ENCODE results near the gene FTH1. TPM values are rescaled to one million over a fixed set of nuclear protein-coding genes. Genes with fewer than 3 reads are reported as not detected.
A peak's percentile ranks its signal among the peaks of the same experiment; 100 is the strongest.

FTH1 gene
- total and polyA plus RNA-seq, 2 of the 13 experiments (the other 11 are each of a cell fraction or from before 2014, with no cell fraction given), result 607 to 760 TPM

DNA sequence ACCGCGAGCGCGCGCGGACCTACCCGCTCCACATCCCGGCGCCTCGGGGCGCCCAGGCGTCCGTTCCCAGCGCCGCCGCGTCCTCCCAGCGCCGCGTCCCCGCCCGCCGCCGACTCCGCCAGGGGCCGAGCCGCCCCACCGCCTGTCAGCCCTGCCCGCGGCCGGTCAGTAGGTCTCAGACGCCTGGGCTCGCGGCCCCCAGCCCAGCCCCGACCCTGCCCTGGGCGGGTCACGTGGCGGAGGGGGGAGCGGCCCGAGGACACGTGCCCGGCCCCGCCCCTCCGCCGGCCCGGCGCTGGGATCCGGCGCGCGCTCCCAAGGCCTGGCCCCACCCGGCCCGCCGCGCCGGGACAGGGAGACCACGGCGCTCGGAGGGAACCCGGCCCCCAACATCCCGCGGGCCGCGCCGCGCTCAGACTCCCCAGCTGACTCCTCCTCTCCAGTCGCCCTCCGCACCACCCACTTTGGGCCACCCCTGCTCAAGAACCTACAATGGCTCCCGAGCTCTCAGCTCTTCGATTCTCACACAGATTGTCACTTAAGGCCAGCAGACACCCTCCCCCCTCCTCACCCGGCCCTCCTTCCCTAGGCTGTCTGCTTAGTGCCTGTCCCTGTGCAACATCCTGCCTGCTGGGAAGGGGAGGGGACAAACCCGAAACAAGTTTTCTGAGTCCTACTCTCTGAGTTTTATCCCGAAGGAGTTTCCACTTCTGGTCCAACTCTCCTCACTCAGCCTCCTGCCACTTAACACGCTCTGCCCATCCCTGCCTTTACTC, 49.9 kb downstream of the FTH1 start, which contains the start of gene RAB3IL1 (continued):
- TF ChIP-seq PAX8 (CRISPR knock-in tag; IDR thresholded peaks at IDR 0.05; ENCODE audit: borderline replicate concordance) (no peak), ZNF546 (CRISPR knock-in tag; conservative IDR thresholded peaks at IDR 0.05) (no peak), ZMYM3 (CRISPR knock-in tag; IDR thresholded peaks at IDR 0.05) (peak; percentile 86)

DNA sequence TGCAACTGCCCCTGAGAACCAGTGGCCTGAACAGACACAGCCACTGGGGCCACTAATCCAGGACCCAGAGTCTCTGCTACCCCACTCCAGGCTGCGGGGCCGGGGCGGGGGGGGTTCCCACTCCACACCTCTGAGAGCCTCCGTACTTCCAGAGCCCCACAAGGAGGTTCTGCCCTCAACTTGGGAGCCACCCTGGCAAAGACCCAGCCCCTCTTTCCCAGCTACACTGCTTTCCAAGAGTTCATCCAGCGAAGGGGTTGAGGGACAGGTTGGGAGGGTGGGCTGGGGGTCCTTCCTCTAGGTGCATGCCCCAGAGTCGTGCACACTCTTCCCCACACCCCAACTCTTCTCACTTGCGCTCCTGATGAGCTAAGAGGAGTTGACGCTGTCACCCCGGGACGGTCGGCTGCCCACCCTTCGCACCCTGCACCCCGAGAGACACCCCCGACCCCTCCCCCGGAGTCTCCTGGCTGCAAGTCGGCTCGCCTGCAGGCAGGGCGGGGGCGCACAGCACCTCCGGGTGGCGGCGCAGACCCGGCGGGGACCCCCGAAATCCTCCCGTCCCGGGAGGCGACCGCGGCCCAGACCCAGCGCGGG, 50.6 kb downstream of the FTH1 start:
- H3K4me2 ChIP-seq (ENCODE audit: low read depth, low read length), result peak overlapping the region; percentile 77
- peaks cover 42% of the 10 kb centered on the region for H3K4me1 ChIP-seq (ENCODE audit: insufficient read depth, low read length)
- H3K9ac ChIP-seq (ENCODE audit: insufficient read depth, low read depth, low read length), result no peak overlapping the region
- no peaks in the 10 kb centered on the region for H4K20me1 ChIP-seq (ENCODE audit: insufficient read depth, low read length)
- POLR2A ChIA-PET, result interaction anchor here (1.4 to 2.2 kb wide), 2 partner anchors 12 to 33 kb away, joined by 3 to 11 read pairs; no protein-coding TSS in a partner anchor
- peaks cover 11 to 39% of the 10 kb centered on the region in 2 experiments for H3K27me3 ChIP-seq (ENCODE audit: control insufficient read depth in 1 of 2, insufficient read depth in 2 of 2, low read length in 2 of 2)
- no TSS peak for BruUV-seq (replicated peaks)
- no peaks in the 10 kb centered on the region for H3K36me3 ChIP-seq (replicated peaks in 1 of 2; ENCODE audit: control insufficient read depth in 1 of 2, insufficient read depth in 2 of 2, low read length in 2 of 2)
- no peaks in the 10 kb centered on the region for H3K9me3 ChIP-seq (ENCODE audit: low read length)
- no peaks in the 10 kb centered on the region for H3K79me2 ChIP-seq (ENCODE audit: insufficient read depth, low read length)
- no peak for ATAC-seq
- H3K27ac ChIP-seq (ENCODE audit: extremely low read length, insufficient read depth, low read length), result no peak overlapping the region
- peak overlapping the region; percentile 37 to 71 (median 38); a peak in 4 of 6 replicates for H3K4me3 ChIP-seq (replicated peaks in 1 of 3; ENCODE audit: insufficient read depth in 1 of 3, low read depth in 2 of 3, low read length in 3 of 3)
- in situ Hi-C loops (cut with HindIII; ENCODE audit: extremely low pct_ligation_motif_present, low pct_unique_long_range_greater_than_20kb) (no loop called here), intact Hi-C loops (cut with micrococcal nuclease; ENCODE audit: unreplicated experiment) (no loop called here)
- H2AFZ ChIP-seq (ENCODE audit: low read length), result no peak overlapping the region
- 11% methylated on average over 4 of the region's 32 CpGs for WGBS (ENCODE audit: low lambda C conversion rate)
- FAIRE-seq, result no peak
- CTCF ChIA-PET (ENCODE audit: low intra/inter-chr PET ratio, low total read pairs), result no interaction called here
- DNase-seq (ENCODE audit: low spot score), result no peak
- TF ChIP-seq HIVEP1 (CRISPR knock-in tag; IDR thresholded peaks at IDR 0.05), result no peak
- TF ChIP-seq, protein P1, sequence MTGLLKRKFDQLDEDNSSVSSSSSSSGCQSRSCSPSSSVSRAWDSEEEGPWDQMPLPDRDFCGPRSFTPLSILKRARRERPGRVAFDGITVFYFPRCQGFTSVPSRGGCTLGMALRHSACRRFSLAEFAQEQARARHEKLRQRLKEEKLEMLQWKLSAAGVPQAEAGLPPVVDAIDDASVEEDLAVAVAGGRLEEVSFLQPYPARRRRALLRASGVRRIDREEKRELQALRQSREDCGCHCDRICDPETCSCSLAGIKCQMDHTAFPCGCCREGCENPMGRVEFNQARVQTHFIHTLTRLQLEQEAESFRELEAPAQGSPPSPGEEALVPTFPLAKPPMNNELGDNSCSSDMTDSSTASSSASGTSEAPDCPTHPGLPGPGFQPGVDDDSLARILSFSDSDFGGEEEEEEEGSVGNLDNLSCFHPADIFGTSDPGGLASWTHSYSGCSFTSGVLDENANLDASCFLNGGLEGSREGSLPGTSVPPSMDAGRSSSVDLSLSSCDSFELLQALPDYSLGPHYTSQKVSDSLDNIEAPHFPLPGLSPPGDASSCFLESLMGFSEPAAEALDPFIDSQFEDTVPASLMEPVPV (CRISPR knock-in tag; IDR thresholded peaks at IDR 0.05), result no peak
- no peak for TF ChIP-seq KLF13 (CRISPR knock-in tag; IDR thresholded peaks at IDR 0.05)
- TF ChIP-seq, protein P2, sequence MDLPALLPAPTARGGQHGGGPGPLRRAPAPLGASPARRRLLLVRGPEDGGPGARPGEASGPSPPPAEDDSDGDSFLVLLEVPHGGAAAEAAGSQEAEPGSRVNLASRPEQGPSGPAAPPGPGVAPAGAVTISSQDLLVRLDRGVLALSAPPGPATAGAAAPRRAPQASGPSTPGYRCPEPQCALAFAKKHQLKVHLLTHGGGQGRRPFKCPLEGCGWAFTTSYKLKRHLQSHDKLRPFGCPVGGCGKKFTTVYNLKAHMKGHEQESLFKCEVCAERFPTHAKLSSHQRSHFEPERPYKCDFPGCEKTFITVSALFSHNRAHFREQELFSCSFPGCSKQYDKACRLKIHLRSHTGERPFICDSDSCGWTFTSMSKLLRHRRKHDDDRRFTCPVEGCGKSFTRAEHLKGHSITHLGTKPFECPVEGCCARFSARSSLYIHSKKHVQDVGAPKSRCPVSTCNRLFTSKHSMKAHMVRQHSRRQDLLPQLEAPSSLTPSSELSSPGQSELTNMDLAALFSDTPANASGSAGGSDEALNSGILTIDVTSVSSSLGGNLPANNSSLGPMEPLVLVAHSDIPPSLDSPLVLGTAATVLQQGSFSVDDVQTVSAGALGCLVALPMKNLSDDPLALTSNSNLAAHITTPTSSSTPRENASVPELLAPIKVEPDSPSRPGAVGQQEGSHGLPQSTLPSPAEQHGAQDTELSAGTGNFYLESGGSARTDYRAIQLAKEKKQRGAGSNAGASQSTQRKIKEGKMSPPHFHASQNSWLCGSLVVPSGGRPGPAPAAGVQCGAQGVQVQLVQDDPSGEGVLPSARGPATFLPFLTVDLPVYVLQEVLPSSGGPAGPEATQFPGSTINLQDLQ (CRISPR knock-in tag; IDR thresholded peaks at IDR 0.05), result no peak

All from HepG2 (cell line).